Suppressor macrophage (primary cell): ENCODE data around the gene RAB28.
A peak's percentile ranks its signal among the peaks of the same experiment; 100 is the strongest.
"Not testable (repeated sequence)": the region's sequence is repeated elsewhere in the genome, so short reads cannot be mapped to it uniquely, and the experiment has no call there.

Experiments used
- DNase-seq, 4 experiments: peaks; one replicate each; pipeline ENCODE4 v3.0.0-alpha.2; 2020 to 2022

Gene RAB28

DNA sequence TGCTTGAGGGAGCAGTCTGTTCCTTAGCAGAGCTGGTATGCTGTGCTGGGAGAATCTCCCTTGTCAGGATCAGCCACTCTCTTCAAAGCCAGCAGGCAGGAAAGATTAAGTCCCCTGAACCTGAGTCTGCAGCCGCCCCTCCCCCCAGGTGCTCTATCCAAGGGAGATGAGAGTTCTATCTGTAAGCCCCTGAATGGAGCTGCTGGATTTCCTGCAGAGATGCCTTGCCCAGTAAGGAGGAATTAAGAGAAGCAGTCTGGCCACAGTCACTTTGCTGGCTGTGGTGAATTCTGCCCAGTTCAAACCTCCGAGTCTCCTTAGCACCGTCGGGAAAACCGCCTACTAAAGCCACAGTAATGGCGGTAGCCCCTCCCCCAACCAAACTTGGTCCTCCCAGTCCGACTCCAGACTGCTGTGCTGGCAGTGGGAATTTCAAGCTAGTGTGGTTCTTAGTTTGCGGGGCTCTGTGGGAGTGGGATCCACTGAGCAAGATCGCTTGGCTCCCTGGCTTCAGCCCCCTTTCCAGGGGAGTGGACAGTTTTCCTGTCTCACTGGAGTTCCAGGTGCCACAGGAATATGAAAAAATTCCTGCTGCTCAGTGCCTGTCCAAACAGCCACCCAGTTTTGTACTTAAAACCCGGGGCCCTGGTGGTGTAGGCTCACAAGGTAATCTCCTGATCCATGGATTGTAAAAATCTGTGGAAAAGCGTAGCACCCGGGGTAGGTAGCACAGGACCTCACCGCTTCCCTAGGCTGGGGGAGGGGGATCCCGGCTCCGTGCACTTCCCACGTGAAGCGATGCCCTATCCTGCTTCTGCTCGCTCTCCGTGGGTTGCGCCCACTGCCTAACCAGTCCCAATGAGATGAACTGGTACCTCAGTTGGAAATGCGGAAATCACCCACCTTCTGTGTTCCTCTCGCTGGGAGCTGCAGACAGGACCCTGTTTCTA is 38.0 kb downstream of the RAB28 start:
- DNase-seq, result no peak

DNA sequence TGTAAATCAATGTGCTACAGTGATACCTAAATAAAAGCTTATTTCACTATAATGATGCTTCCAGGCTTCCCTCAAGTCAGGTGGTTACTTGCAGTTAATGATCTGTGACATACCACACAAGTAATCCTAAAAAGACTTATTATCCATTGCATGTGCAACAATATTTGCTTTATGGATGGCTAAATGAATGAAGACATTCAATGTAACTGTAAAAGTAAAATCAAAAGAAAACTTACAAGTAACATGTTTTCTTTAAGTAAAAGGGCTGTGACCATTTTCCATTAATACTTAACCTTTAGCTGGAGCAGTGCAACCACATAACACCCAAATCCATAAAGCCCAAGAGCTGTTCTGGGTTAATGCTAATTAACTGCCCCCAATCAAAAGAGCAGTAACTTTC is 42.6 kb downstream of the RAB28 start:
- no peak for DNase-seq

DNA sequence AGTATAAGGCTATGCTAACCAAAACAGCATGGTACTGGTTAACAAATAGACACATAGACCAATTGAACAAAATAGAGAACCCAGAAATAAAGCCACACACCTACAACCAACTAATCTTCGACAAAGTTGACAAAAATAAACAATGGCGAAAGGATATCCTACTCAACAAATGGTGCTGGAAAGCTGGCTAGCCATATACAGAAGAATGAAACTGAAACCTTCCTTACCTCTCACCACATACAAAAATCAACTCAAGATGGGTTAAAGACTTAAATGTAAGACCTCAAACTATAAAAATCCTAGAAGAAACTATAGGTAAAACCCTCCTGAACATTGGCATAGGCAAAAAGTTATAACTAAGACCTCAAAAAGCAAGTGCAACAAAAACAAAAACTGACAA is 47.2 kb downstream of the RAB28 start:
- no peak for DNase-seq

DNA sequence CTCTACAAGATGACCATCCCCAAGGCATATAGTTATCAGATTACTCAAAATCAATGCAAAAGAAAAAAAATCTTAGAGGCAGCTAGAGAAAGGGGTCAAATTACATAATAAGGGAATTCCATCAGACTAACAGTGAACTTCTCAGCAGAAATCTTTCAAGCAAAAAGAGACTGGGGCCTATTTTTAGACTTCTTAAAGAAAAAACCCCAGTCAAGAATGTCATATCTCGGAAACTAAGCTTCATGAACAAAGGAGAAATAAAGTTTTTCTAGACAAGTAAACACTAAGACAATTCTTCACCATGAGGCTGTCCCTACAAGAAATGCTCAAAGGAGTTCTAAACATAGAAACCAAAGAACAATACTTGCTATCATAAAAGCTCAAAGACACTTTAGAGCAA is 51.7 kb downstream of the RAB28 start:
- DNase-seq, result no peak

DNA sequence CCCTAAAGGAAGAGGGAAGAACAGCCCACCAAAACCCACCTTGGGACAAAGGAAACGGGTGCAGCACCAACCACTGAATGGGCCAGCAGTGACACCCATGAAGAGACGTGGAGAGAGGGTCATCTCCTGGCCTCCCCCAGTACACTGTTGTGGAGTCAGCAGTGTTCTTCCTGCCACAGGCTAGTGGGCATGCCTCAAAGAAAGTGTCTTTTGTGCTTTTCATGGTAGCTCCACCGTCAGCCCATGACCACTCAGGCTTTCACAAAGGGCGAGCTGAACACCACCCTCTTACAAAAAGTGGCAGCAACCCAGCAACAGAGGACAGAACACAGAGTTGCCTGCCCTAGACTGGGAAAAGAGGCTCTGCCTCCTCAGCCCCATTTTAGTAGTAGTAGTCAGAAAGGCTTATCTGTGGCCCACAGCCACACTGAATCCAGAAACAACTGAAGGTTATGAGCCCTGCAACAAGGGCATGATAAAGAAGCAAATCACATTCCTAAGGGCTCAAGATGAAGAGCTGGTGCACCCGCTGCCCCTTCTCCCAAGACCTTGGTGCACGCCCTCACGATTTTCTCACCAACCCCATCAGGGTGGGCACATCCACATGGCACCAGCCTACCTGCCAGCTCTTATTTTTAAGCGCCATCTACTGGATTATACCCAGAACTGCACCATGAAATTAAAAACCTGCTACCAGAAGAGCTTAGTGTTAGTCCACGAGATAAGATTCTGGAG is 53.1 kb downstream of the RAB28 start:
- DNase-seq, result no peak

DNA sequence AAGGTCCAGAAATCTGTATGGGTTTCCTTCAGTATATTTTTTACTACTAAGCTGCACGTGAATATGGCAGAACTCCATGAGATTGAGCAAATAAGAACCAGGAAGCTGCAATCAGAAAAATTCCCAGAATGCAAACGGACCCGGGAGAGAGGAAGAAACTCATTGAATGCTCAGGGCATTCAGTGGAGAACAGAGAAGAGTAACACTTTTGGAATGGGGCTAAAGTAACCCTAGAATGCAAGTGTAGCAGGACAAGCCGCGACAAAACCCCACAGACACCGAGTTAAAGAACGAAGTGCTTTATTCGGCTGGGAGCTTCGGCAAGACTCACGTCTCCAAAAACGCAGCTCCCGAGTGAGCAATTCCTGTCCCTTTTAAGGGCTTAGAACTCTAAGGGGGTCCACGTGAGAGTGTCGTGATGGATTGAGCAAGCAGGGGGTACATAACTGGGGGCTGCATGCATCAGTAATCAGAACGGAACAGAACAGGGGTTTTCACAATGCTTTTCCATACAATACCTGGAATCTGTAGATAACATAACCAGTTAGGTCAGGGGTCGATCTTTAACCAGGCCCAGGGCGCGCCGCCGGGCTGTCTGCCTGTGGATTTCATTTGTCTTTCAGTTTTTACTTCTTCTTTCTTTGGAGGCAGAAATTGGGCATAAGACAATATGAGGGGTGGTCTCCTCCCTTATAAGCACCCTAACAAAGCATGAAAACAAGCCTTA is 56.4 kb downstream of the RAB28 start:
- DNase-seq, result no peak

DNA sequence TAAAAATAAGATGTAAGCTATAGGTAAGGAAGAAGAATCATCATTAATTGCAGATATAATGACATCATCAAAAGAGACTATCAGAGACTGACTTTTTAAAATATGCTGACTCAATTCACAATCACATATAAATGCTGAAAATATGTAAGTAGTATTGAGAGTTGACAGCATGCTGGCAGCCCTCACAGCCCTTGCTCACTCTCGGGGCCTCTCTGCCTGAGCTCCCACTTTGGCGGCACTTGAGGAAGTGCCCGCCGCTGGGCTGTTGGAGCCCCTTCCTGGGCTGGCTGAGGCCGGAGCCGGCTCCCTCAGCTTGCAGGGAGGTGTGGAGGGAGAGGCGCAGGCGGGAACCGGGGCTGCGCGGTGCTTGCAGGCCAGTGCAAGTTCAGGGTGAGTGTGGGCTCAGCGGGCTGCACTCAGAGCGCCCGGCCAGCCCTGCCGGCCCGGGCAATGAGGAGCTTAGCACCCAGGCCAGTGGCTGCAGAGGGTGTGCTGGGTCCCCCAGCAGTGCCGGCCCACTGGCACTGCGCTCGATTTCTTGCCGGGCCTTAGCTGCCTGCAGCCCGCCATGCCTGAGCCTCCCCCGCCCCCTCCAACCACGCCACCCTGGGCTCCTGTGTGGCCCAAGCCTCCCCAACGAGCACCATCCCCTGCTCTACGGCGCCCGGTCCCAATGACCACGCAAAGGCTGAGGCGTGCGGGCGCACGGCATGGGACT is 68.9 kb downstream of the RAB28 start:
- peak in 1 of 4 experiments; percentile 8 for DNase-seq

DNA sequence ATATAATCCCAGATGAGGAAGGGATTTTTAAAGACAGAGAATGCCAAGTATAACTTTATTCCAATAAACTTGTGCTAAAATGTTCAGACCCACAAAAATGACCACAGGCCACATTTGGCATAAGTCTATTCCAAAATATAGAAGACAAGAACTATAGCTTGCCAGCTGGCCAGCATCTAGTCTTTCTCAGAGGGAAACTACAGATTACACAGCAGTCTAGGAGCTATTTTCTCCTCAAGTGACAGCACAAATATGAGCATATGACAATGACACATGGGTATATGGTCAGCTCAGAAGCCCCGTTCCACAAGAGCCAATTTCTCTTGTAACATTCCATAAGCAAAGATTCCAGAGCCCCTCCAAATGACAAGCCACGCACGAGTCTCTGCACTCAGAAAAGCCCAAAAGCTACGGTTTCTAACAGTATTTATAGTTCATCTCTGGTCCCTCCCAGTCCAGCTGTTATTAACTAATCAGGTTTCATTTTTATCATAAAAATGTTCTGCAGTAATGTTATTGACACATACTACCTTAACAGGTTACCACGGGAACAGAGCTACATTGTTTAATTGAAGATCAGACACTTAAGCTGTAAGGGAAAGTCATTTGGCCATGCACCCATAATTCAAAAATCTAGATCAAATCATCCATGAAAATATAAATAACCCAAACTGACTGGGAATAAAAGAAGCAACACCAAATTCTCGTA is 70.3 kb downstream of the RAB28 start:
- peak; percentile 10 to 44 (median 32) for DNase-seq

DNA sequence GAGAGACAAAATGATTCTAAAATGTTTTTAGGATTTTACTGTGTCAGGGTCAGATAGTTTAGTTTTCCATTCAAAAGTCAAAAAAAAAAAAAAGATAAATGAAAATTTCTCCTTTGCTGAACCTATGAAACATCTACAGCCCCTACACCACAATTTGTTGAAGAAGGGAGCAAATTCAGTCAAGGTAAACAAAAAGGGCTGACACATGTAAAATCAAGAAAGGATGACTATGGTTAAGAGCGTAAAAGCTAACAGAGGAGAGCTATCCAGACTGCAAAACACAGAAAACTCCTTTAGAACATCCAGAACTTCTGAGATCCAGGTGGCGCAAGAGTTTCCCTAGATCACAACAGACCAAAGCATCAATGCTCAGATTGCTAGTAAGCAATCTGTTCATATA is 72.2 kb downstream of the RAB28 start:
- DNase-seq, result no peak

DNA sequence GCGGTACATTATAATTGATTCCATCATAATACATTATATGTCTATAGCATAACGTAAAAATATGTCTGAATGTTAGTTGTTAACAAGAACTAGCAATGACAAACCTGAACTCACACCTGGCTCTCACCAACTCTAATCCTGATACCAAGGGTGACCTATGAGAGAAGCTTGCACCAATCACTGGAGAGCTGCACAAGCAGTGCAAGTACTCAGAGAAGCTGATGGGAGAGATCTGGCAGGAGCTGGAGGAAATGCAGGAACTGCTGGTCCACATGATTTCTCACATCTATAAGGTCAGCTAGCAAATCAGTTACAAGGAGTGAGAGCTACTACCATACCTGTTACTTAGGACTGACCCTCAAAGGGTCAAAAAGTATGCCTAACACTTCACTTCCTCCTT is 74.8 kb downstream of the RAB28 start:
- DNase-seq, result no peak

DNA sequence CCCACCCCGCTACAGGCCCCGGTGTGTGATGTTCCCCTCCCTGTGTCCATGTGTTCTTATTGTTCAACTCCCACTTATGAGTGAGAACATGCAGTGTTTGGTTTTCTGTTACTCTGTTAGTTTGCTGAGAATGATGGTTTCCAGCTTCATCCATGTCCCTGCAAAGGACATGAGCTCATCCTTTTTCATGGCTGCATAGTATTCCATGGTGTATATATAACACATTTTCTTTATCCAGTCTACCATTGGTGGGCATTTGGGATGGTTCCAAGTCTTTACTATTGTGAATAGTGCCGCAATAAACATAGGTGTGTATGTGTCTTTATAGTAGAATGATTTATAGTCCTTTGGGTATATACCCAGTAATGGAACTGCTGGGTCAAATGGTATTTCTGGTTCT is 78.0 kb downstream of the RAB28 start:
- DNase-seq, result not testable (repeated sequence)

DNA sequence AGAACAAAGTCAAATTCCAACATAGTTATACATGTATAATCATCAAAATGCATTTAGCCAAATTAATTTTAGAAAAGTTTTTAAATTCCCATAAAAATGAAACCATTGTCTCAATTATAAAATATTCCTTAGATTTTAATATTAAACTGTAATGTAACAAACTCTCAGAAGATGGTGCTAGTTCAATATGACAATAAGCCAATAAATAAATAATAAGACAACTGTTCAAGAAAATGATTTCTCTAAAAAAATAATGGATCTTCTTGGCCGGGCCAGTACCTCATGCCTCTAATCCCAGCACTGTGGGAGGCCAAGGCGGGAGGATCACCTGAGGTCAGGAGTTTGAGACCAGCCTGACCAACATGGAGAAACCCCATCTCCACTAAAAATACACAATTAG is 80.3 kb downstream of the RAB28 start:
- no peak for DNase-seq

DNA sequence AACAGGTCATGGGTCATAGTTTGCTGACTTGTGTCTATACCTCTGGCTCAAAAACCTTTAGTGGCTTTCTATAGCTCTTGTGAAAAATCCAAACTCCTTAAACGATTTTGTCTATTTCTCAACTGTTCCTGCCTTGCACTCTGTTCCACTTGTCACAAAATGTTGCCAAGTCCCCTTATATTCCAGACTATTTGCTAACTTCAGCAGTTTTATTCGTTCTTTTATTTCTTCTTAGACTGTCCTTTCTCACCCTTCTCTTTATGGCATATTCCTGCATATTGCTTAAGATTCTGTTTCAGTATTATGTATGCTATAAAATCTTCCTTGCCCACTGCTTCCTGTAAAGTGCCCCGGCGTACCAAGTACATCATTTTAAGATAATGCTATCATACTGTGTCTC is 80.8 kb downstream of the RAB28 start:
- DNase-seq, result no peak

DNA sequence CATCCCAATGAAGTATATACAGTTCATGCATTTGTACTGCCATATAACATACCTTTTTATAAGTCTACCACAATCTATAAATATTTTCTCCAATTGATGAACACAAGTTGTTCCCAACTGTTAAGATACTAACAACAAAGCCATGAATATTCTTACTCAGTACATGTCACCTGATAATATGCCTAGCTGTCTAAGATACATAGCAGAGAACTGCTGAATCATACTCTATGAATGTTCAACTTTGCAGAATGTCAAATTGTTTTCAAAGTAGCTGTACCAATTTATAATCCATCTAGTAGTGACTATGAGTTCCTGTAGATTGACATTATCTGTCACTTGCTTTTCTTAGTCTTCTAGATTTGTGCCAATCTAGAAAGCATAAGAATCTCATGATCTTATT is 84.9 kb downstream of the RAB28 start:
- DNase-seq, result no peak

DNA sequence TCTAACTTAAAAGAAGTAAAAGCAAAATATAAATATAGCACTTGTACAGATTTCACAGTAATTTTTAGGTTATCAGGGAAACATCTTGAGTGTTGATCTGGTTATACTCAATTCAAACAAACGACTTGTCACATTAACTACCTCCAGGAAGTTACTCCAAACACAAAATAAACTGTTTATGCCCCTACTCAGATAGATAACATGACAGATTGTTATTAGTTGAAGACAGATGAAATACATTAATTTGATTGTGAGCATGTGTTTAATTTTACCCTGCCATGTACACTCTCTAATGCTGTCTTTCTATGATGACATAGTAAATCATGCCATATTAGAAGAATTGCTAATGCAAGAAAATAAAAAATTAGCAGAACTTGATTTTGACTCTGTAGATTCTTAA is 88.0 kb downstream of the RAB28 start:
- DNase-seq, result no peak

DNA sequence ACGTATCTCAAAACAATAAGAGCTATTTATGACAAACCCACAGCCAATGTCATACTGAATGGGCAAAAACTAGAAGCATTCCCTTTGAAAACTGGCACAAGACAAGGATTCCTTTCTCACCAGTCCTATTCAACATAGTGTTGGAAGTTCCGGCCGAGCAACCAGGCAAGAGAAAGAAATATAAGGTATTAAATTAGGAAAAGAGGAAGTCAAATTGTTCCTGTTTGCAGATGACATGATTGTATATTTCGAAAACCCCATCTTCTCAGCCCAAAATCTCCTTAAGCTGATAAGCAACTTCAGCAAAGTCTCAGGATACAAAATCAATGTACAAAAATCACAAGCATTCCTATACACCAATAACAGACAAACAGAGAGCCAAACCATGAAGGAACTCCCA is 94.2 kb downstream of the RAB28 start:
- DNase-seq, result not testable (repeated sequence)

DNA sequence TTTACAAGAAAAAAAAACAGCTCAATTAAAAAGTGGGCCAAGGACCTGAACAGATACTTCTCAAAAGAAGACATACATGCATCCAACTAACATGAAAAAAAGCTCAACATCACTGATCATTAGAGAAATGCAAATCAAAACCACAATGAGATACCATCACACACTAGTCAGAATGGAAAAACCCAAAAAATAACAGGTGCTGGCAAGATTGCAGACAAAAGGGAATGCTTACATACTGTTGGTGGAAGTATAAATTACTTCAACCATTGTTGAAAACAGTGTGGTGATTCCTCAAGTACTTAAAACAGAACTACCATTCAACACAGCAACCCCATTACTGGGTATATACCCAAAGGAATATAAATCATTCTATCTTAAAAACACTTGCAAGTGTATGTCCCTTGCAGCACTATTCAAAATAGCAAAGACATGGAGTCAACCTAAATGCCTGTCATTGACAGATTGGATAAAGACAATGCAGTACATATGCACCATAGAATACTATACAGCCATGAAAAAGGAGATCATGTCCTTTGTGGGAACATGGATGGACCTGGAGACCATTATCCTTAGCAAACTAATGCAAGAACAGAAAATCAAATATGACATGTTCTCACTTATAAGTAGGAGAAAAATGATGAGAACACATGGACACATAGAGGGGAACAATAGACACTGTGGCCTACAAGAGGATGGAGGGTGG is 97.6 kb downstream of the RAB28 start:
- DNase-seq, result no peak

DNA sequence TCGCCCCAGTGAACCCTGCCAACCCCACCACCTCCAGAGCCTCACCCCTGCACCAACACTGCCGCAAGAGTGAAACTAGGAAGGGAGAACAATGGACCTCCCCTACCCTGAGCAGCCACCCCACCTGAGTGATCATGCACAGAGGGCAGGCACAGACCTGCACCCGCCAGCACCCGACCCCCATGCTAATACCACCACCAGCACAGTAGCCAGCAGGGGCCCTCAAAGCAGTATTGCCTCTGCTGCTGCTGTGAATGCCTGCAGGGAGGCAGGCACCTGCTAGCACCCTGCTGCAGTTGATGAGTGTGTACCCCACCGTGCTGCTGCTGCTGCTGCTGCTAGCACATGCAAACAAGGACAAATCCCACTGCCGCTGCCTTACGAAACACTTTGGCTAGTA is 100.1 kb downstream of the RAB28 start:
- no peak for DNase-seq

DNA sequence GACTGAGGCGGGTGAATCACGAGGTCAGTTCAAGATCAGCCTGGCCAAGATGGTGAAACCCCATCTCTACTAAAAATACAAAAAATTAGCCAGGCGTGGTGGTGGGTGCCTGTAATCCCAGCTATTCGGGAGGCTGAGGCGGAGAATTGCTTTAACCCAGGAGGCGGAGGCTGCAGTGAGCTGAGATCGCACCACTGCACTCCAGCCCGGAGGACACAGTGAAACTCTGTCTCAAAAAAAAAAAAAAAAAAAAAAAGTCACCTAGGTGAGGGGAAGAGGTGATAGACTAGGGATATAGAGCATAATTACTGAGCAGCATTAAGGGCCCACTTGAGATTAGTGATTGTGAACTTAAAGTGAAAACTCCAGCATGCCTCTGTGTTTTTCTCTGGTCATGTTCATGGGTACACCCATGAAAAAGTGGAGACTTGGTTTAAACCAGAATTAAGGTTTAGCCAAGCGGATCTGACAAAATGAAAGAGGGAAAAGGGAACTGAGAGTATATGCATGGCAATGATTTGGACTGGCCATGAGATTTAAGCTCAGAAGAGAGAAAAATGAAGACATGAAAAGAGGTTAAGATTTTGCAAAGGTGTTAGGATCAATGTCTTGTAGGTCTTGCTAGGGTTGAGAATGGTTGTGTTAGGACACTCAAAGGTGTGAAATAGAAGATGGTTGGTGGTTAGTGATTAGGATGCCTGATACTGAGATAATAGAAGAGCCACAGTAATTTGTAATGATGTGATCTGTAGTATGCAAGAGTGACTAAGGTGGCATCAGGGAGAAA is 105.0 kb downstream of the RAB28 start:
- DNase-seq, result peak in 1 of 4 experiments; percentile 6

DNA sequence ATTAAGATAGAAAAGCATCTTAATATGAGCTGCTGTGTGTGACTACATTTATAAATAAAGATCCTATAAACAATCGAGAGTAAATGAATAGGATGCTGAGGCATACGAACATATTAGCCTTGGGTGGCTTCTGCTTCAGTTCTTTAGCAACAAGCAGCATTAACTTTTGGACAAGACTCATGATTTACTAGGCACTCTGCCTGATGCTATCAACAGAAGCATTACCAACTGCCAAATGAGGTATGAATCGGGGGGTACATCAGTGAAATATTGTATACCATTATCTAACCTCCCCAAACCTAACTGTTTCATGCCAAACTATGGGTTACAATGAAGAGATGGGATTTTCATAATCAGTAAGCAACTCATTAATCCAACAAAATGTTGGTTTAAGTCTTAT is 113.1 kb downstream of the RAB28 start:
- no peak for DNase-seq
